ENCODE measurements around the gene OBP2A. TPM values are rescaled to one million over a fixed set of nuclear protein-coding genes. Genes with fewer than 3 reads are reported as not detected.

The OBP2A gene
- polyA plus RNA-seq, 1 donor (not counting 4 experiments of a cell fraction or from before 2014, with no cell fraction given): not detected

- Histone ChIP-seq H3K79me2 (ENCODE audit: control insufficient read depth, insufficient read depth, low read length) (peaks cover 31% of the 10 kb centered on the region), H3K9me1 (ENCODE audit: control insufficient read depth, extremely low read depth, insufficient read depth, low read length) (no peaks in the 10 kb centered on the region), H3K9me3 (ENCODE audit: control insufficient read depth, low read depth, low read length) (no peaks in the 10 kb centered on the region), H3K27ac (ENCODE audit: control insufficient read depth, insufficient read depth, low read length) (no peak overlapping the region), H3K4me3 (ENCODE audit: control insufficient read depth in 2 of 3, extremely low read depth in 1 of 3, insufficient read depth in 2 of 3, low read depth in 1 of 3, low read length in 3 of 3) (peak overlapping the region in 2 of 3 experiments; percentile 84), H3K4me1 (ENCODE audit: control insufficient read depth, extremely low read depth, insufficient read depth, low read length) (peaks cover 14% of the 10 kb centered on the region), H2AFZ (ENCODE audit: control insufficient read depth, low read length) (no peak overlapping the region), H3K4me2 (ENCODE audit: control insufficient read depth, extremely low read depth, insufficient read depth, low read depth, low read length) (peak overlapping the region; percentile 93), H4K20me1 (ENCODE audit: control insufficient read depth, extremely low read depth, insufficient read depth, low read length) (peaks cover 5% of the 10 kb centered on the region), H3K9ac (ENCODE audit: control insufficient read depth, extremely low read depth, insufficient read depth, low read length) (peak overlapping the region; percentile 90), H3K27me3 (ENCODE audit: control insufficient read depth, extremely low read depth, insufficient read depth, low read length) (no peaks in the 10 kb centered on the region), H3K36me3 (ENCODE audit: control insufficient read depth in 2 of 2, extremely low read depth in 1 of 2, insufficient read depth in 2 of 2, low read length in 2 of 2) (peaks cover 21 to 24% of the 10 kb centered on the region in 2 experiments)
- DNase-seq (ENCODE audit: low read depth, low spot score) (no peak), FAIRE-seq (no peak)
- TF ChIP-seq EZH2 (IDR thresholded peaks at IDR 0.05; ENCODE audit: low read length) (no peak), CTCF (optimal IDR thresholded peaks at IDR 0.05 in 1 of 3, IDR thresholded peaks at IDR 0.05 in 1 of 3, conservative IDR thresholded peaks at IDR 0.05 in 1 of 3; ENCODE audit: extremely low read depth in 1 of 3, insufficient read depth in 2 of 3, low read length in 3 of 3) (no peak)
- dilution Hi-C loops (cut with MboI; ENCODE audit: extremely low pct_ligation_motif_present, low sequenced_read_pairs): no loop called here
Measured at GRCh38 chr9:135502168-135502872, 43.6 kb upstream of the OBP2A start.

- Histone ChIP-seq H3K4me2 (ENCODE audit: control insufficient read depth, extremely low read depth, insufficient read depth, low read depth, low read length) (no peak overlapping the region), H3K4me3 (ENCODE audit: control insufficient read depth in 2 of 3, extremely low read depth in 1 of 3, insufficient read depth in 2 of 3, low read depth in 1 of 3, low read length in 3 of 3) (no peak overlapping the region), H3K27me3 (ENCODE audit: control insufficient read depth, extremely low read depth, insufficient read depth, low read length) (no peaks in the 10 kb centered on the region), H3K27ac (ENCODE audit: control insufficient read depth, insufficient read depth, low read length) (no peak overlapping the region), H3K36me3 (ENCODE audit: control insufficient read depth in 2 of 2, extremely low read depth in 1 of 2, insufficient read depth in 2 of 2, low read length in 2 of 2) (peaks cover 21 to 24% of the 10 kb centered on the region in 2 experiments), H3K4me1 (ENCODE audit: control insufficient read depth, extremely low read depth, insufficient read depth, low read length) (peaks cover 14% of the 10 kb centered on the region), H3K79me2 (ENCODE audit: control insufficient read depth, insufficient read depth, low read length) (peaks cover 31% of the 10 kb centered on the region), H3K9ac (ENCODE audit: control insufficient read depth, extremely low read depth, insufficient read depth, low read length) (no peak overlapping the region), H3K9me3 (ENCODE audit: control insufficient read depth, low read depth, low read length) (no peaks in the 10 kb centered on the region), H4K20me1 (ENCODE audit: control insufficient read depth, extremely low read depth, insufficient read depth, low read length) (peaks cover 5% of the 10 kb centered on the region), H3K9me1 (ENCODE audit: control insufficient read depth, extremely low read depth, insufficient read depth, low read length) (no peaks in the 10 kb centered on the region), H2AFZ (ENCODE audit: control insufficient read depth, low read length) (no peak overlapping the region)
- dilution Hi-C loops (cut with MboI; ENCODE audit: extremely low pct_ligation_motif_present, low sequenced_read_pairs): no loop called here
- TF ChIP-seq CTCF (optimal IDR thresholded peaks at IDR 0.05 in 1 of 3, IDR thresholded peaks at IDR 0.05 in 1 of 3, conservative IDR thresholded peaks at IDR 0.05 in 1 of 3; ENCODE audit: extremely low read depth in 1 of 3, insufficient read depth in 2 of 3, low read length in 3 of 3) (no peak), EZH2 (IDR thresholded peaks at IDR 0.05; ENCODE audit: low read length) (no peak)
- FAIRE-seq: no peak
- DNase-seq (ENCODE audit: low read depth, low spot score): no peak
Measured at GRCh38 chr9:135502873-135503321, 43.0 kb upstream of the OBP2A start.
